Ovary (tissue), 9 donors: ENCODE measurements around the gene COASY. TPM values are rescaled to one million over a fixed set of nuclear protein-coding genes. Genes with fewer than 3 reads are reported as not detected.

Experiments used
- DNase-seq, 5 donors: peaks; one replicate each; pipeline ENCODE4 v3.0.0-alpha.2; 2019 to 2020
- H3K27ac ChIP-seq, 2 donors: fragments of 200-600 bp; one replicate each; pipeline versions ENCODE4 v1.5.1 to v1.8.0; 2019 to 2022
- H3K27me3 ChIP-seq: fragments of 200-600 bp; one replicate; pipeline ENCODE4 v1.8.0; 2022
- H3K36me3 ChIP-seq: fragments of 200-600 bp; sonication (generic); one replicate; pipeline ENCODE4 v1.5.1; 2019
- H3K4me1 ChIP-seq: one replicate; pipeline ENCODE4 v1.8.1; 2013; ENCODE audit warnings: mild to moderate bottlenecking, moderate library complexity; ENCODE audit not compliant: insufficient read depth
- H3K4me3 ChIP-seq: fragments of 200-600 bp; sonication (generic); one replicate; pipeline ENCODE4 v1.5.1; 2017
- H3K9me3 ChIP-seq, 2 donors: fragments of 200-600 bp in 1 of 2; sonication (generic) in 1 of 2; one replicate each; pipeline versions ENCODE4 v1.5.1 to v1.8.1; 2013 to 2019; ENCODE audit warnings: mild to moderate bottlenecking in 1 of 2, moderate library complexity in 1 of 2
- CTCF ChIP-seq, 3 donors: fragments of 450-650 bp in 2 of 3; fragments of 200-600 bp in 1 of 3; IDR thresholded peaks; one replicate each; pipeline versions ENCODE4 v1.5.1 to v1.8.0; 2016 to 2022; ENCODE audit warnings: antibody characterized with exemption in 3 of 3, mild to moderate bottlenecking in 1 of 3
- EP300 ChIP-seq: sonication (generic); formaldehyde crosslinking; IDR thresholded peaks from one replicate; pipeline ENCODE4 v1.6.1; 2017; ENCODE audit warnings: antibody characterized with exemption
- POLR2A ChIP-seq: fragments of 450-650 bp; IDR thresholded peaks from one replicate; pipeline ENCODE4 v1.6.1; 2017; ENCODE audit warnings: antibody characterized with exemption, mild to moderate bottlenecking, moderate library complexity
- WGBS, 3 donors: extraction: QIAGEN DNeasy Blood & Tissue Kit in 1 of 3; methylation state at CpG; one replicate each; pipeline versions ENCODE4 v1.1.5 to v1.1.7; 2013 to 2017; 5-methylcytosine and 5-hydroxymethylcytosine counted together
- intact Hi-C, 4 donors: fragments of 100-400 bp; cut with DNase I; formaldehyde crosslinking; loops; one replicate each; pipeline versions ENCODE4 v1.11.0 to v1.15.1; 2022 to 2023
- polyA plus RNA-seq, 2 donors: library from polyadenylated mRNA; stranded (reverse); fragments of 200-250 nt in 1 of 2; fragments of 350-450 nt in 1 of 2; fragmentation: Illumina TruSeq in 1 of 2; extraction: RNeasy Lipid Tissue Mini Kit (QIAGEN cat#74804) in 1 of 2; gene quantifications; one replicate each; pipeline ENCODE4 v1.2.3, GENCODE V29; 2013 to 2014
- total RNA-seq, 7 donors: library from RNA; depleted of rRNA in 2 of 7; stranded (reverse); fragments of >200 nt in 2 of 7; fragmentation: NEBNext Ultra II Directional in 3 of 7; extraction: Animal tissue kit (Norgen Biotek cat#: 25700) in 3 of 7; gene quantifications; one replicate each; pipeline versions ENCODE4 v1.1.0 to v1.2.4, GENCODE V29; 2016 to 2023
- donor health status: DM: no; HTN: no; CAD: no; lungs with moderate emphysema.
- donor health status: DM: no; HTN: no; CAD: no.
- donor health status: Bipolar disorder and iron deficiency.
- donor health status: DM: yes; HTN: yes; CAD: no.
- donor health status: DM: no; HTN: no; CAD: no.
- donor health status: DM: yes; HTN: yes; CAD: no.

COASY gene
- total and polyA plus RNA-seq, 9 donors, result 13.8 to 51.2 (median 40.8) TPM

- WGBS, 3 donors, result 22 to 29% (median 25%) methylated on average over 1 of the region's 1 CpG
- H3K27me3 ChIP-seq, result no peaks in the 10 kb centered on the region
- DNase-seq, result no peak
- H3K4me3 ChIP-seq, result no peak overlapping the region
- H3K9me3 ChIP-seq, result no peaks in the 10 kb centered on the region
- no peak overlapping the region for H3K27ac ChIP-seq
- TF ChIP-seq EP300 (no peak), CTCF (IDR thresholded peaks at IDR 0.05) (no peak), POLR2A (no peak)
- intact Hi-C loops, result loop anchor here in 2 of 4 donors (10.0 kb wide), 2 partner anchors 179 to 239 kb away; partner anchors contain the start of genes BECN1 (in 1 of the 2) and RAMP2 (in 1 of the 2)
- no peaks in the 10 kb centered on the region for H3K36me3 ChIP-seq
- H3K4me1 ChIP-seq, result peaks cover 2% of the 10 kb centered on the region
These were observed 23.4 kb downstream of the COASY start for GRCh38 chr17:42585353-42585752.

- peak in 1 of 5 donors; percentile 3 for DNase-seq
- H3K36me3 ChIP-seq, result no peaks in the 10 kb centered on the region
- intact Hi-C loops, result loop anchor here in 2 of 4 donors (10.0 kb wide), 2 partner anchors 178 to 238 kb away; partner anchors contain the start of genes BECN1 (in 1 of the 2) and RAMP2 (in 1 of the 2)
These were observed 24.7 kb downstream of the COASY start for GRCh38 chr17:42586514-42587230.

GRCh38 chr17:42590886-42591285 lies 28.9 kb downstream of the COASY start:
- Histone ChIP-seq H3K36me3 (no peaks in the 10 kb centered on the region), H3K27ac (no peak overlapping the region), H3K27me3 (no peaks in the 10 kb centered on the region), H3K9me3 (no peaks in the 10 kb centered on the region), H3K4me3 (no peak overlapping the region), H3K4me1 (peaks cover 2% of the 10 kb centered on the region)
- DNase-seq, result no peak
- intact Hi-C loops, result no loop called here
- no peak for TF ChIP-seq POLR2A
- no peak for TF ChIP-seq EP300
- no peak for TF ChIP-seq CTCF (IDR thresholded peaks at IDR 0.05)
- 92 to 96% (median 93%) methylated on average over 2 of the region's 2 CpGs for WGBS, 3 donors

More at GRCh38 chr17:42586514-42587230, 24.7 kb downstream of the COASY start:
- 60 to 66% (median 61%) methylated on average over 7 of the region's 7 CpGs for WGBS, 3 donors
- no peak overlapping the region for H3K27ac ChIP-seq
- TF ChIP-seq POLR2A (no peak), EP300 (no peak), CTCF (IDR thresholded peaks at IDR 0.05) (no peak)
- H3K27me3 ChIP-seq, result no peaks in the 10 kb centered on the region
- H3K4me1 ChIP-seq, result peaks cover 2% of the 10 kb centered on the region
- H3K4me3 ChIP-seq, result no peak overlapping the region
- H3K9me3 ChIP-seq, result no peaks in the 10 kb centered on the region

- intact Hi-C loops, result no loop called here
- peaks cover 2% of the 10 kb centered on the region for H3K4me1 ChIP-seq
- no peak for TF ChIP-seq POLR2A
- no peak for TF ChIP-seq EP300
- no peak for TF ChIP-seq CTCF (IDR thresholded peaks at IDR 0.05)
- DNase-seq, result peak in 1 of 5 donors; percentile 21
- no peaks in the 10 kb centered on the region for H3K27me3 ChIP-seq
- H3K27ac ChIP-seq, result no peak overlapping the region
- H3K36me3 ChIP-seq, result no peaks in the 10 kb centered on the region
- H3K4me3 ChIP-seq, result no peak overlapping the region
- no peaks in the 10 kb centered on the region for H3K9me3 ChIP-seq
- WGBS, 3 donors, result 86 to 94% (median 89%) methylated on average over 9 of the region's 9 CpGs
These were observed 29.5 kb downstream of the COASY start for GRCh38 chr17:42591411-42591810.
